ENCODE data around the gene TBL1Y.
"Not testable (repeated sequence)": the region's sequence is repeated elsewhere in the genome, so short reads cannot be mapped to it uniquely, and the experiment has no call there.

TBL1Y gene

GRCh38 chrY:6977783-6978182 is 67.3 kb downstream of the TBL1Y start:
- DNase-seq = no peak

DNA sequence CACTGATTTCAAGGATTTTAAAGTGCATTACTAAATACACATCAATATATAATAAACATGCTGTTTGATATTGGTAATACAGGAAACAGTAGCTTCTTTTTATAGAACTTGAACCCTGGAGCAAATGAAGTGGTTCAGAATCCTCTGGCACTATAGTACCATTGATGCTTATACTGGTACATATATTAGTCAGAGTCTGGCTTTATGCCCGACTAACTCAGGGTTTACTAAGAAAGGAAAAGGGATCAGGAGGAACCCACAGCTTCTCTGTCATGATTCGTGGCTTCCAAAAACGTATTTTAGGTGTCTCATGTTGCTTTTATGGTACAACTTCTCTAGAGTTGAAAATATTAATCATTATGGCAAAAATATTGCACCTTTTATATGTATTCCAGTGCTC is 72.7 kb downstream of the TBL1Y start:
- DNase-seq = no peak

- DNase-seq = no peak
Measured at GRCh38 chrY:6987811-6988210, 77.3 kb downstream of the TBL1Y start.

DNA sequence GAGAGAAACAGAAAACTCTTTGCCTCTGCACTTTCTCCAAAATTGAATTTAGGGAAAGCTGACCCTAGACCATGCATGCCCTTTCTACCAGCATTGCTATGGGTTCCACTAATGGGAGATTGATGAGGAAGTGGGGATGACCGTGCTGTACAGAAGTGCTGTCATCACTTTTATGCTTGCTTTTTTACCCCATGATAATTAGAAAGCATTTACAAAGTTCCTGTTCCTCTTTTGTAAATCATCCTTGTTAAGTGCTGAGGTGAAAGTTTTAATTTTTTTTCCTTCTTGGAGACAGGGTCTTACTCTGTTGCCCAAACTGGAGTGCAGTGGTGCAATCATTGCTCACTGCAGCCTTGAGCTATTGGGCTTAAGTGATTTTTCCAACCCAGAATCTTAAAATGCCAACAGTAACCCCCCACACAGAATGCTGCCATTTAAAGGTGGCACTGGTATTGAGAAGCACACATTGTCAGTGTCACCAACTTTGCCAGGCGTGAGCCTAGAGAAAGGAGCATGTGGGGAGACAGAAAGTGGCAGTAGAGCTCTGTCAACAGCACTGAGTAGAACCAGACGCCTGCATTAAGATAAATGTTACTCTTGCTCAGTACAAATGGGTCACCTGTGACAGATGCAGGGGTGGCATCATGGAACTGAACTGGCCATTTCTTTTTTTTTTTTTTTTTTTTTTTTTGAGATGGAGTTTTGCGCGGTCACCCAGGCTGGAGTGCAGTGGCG is 79.6 kb downstream of the TBL1Y start:
- DNase-seq = no peak

GRCh38 chrY:6992041-6992440 is 81.5 kb downstream of the TBL1Y start:
- no peak for DNase-seq

- DNase-seq = no peak
Measured at GRCh38 chrY:6995987-6996386, 85.5 kb downstream of the TBL1Y start.

GRCh38 chrY:6997503-6998066 is 87.1 kb downstream of the TBL1Y start:
- no peak for DNase-seq

GRCh38 chrY:6999905-7000304 is 89.4 kb downstream of the TBL1Y start:
- DNase-seq = no peak

DNA sequence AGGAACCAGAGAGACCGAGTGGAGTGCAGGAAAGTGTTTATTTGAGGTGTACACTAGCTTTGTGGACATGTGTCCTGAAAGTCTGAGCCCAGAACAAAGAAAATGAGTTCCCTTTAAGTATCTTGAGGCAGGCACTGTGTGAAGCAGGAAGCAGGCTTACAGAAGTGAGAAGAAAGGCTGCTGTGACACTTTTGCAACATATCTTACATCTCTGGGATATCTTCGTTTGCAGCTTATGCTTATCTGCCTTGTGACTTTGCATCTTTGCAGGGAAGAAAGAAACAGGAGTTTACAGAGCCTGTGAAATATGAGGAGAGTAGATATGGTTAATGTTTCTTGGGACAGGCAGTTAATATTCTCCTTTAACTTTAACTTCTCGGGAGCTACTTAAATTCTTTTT is 92.1 kb downstream of the TBL1Y start:
- DNase-seq = no peak

- no peak for DNase-seq
Measured at GRCh38 chrY:7007911-7008310, 97.4 kb downstream of the TBL1Y start.

DNA sequence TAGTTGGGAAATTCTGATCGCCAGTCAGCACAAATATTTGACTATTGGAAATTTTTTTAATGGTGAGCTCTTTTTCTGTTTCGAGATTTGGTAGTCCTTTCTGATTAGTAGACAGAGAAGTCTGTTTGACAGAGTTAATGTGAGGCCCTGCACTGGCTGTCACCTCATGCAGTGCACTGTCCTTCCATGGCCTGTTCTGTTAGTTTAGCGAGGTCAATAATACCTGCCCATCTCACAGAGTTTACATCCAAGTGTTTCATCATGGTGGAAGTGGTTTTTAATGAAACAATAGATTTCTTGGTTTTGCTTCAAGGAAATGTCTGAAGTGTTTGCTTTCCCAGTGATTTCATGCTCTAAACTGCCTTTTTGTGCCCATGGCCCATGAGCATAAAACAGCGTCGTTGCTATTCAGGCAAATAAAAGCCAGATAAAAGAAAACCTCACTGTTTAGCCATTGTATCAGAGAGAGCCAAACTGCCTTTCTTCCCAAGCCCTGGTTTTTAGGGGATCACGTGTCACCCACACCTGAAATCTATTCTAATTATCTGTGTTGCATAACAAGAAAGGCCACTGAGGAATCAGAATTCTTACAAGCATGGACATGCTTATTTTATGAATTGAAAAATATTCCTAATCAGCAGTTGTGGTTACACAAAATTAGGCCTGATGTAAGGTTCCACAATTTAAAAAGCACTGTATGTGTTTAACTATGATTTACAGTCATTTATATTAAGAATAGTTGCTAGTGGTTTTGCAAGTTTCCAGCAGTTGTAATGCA is 98.3 kb downstream of the TBL1Y start:
- DNase-seq = no peak

- DNase-seq = no peak
Measured at GRCh38 chrY:7013051-7013450, 102.6 kb downstream of the TBL1Y start.

- DNase-seq = no peak
Measured at GRCh38 chrY:7016521-7016920, 106.0 kb downstream of the TBL1Y start.

DNA sequence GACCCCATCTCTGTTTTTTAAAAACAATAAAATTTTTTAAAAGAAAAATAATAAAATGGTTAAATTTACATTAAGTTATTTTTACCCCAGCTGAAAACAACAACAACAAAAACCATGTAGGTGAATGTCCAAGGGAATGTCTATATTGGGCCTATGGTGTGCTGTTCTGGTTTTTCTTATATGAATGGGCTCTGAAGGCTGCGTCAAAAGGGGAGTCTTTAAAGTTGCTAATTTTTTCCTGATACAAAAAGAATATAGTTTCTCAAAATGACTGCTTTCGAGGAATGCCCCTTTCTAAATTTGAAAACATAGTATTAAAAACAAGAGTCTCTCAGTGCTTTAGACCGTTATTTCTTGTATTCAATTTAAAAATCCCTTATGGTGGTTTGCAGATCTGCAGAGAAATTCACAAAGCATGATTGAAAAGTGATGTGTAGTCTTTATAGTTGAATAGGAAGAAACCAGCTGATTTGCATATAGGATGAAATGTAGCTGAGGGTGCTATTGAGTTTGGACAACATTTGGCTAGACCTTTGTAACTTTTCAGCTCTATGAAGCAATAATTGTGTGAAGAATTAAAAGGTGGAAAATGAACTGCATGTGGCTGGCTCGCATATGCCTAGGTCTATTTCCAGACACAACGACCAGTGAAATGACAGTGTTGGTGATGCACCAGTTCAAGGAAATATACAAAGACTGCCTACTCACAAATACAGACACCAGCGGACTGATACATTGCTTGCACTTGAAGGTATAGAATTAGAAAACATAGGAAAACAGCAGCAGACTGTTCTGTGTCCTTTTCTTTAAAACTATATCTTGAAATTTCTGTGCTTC is 107.0 kb downstream of the TBL1Y start:
- no peak for DNase-seq

DNA sequence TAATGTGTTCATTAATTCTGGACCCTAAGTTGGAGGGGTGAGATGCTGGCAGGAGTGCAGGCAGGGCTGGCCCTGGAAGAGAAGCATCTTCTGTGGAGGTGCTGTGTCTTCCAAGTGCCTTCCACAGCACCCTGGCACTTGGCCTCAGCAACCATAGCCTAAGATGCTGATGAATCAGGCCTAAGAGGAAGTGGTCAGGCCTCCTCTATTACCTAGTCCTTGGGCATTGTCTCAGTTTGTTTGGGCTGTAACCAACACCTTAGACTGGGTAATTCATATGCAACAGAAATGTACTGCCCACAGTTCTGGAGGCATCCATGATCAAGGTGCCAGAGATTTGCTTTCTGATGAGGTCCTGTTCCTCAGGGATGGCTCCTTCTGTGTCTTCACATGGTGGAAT is 128.5 kb downstream of the TBL1Y start:
- no peak for DNase-seq

DNA sequence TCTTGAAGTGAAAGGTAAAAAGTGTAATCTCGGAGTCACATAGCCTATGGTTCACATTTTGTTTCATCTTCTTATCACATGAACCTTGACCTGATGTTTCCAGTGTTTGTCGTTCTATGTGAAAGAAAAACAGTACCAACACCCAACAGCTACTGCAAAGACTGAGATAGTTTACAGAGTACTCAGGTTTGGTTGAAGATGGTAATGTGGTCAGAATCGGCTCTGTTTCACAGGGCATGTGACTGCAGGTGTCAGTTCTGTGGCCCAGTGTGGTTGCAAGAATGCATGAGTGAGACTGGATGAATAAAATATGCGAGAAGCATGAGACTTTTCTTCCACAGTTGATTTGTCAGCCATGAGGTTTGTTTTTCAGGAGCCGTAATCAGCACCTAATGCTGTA is 130.2 kb downstream of the TBL1Y start:
- DNase-seq = no peak

DNA sequence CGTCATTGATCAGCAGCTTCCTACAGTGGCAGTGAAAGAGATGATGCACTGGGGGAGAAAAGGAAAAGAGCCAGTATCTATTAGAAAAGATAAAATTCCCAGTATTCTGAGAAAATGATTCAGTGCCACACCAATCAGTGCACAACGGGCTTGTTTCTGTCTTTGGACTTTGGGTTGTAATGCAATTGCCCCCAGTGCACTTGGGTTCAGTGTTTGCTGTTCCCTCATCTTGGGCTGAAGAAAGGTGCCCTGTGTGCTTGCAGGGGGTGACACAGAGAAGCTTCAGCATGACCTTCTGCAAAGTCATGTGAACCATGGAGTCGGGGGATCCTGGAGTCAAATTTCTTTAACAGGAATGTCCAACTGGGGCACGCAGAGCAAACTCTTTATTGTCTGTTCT is 131.5 kb downstream of the TBL1Y start:
- DNase-seq = no peak

- not testable (repeated sequence) for DNase-seq
Measured at GRCh38 chrY:7052461-7052860, 142.0 kb downstream of the TBL1Y start.

DNA sequence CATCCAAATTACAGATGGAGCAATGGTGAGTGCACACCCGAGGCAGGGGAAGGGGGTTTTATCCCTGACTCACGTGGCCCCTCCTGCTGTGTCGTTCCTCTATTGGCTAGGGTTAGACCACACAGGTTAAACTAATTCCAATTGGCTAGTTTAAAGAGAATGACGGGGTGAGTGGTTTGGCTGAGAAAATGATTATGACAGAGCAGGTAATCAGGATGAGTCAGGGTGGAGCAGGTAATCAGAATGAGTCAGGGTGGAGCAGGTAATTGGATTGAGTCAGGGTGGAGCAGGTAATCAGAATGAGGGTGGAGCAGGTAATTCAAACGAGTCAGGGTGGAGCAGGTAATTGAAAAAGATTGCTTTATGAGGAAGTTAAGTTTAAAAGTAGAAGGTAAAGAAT is 146.4 kb downstream of the TBL1Y start:
- no peak for DNase-seq

DNA sequence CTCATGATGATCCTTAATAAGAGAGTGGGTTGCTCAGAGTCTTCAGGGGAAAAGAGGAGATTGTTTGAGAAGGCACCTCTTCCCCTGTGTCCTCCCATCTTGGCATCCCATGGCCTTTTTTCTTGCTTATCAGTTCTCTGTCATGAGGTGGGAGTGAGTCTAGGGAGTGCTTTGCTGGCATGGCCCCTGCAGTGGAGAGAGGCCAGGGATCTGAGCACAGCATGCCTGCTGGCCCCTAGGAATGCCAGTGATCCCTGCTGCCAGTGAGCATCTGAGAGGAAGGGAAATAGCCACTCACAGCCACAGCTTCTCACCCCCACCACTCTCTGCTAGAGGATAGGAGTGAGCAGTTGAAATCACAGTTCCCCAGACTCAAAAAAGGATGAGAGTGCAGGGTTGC is 168.2 kb downstream of the TBL1Y start:
- no peak for DNase-seq

DNA sequence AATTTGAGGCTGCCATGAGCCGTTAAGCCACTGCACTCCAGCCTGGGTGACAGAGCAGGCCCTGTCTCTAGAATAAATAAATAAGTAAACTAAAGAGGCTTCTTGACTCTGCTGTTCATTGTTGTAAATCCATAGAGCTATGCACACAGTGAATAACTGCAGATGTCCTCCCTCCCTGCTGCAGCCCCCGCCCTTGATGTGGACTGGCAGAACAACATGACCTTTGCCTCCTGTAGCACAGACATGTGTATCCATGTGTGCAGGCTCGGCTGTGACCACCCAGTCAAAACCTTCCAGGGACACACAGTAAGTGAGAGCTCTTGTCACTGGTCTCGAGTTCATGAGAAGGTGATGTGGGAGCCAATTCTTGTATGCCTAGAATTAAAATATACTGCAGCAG is 170.1 kb downstream of the TBL1Y start:
- DNase-seq = not testable (repeated sequence)

DNA sequence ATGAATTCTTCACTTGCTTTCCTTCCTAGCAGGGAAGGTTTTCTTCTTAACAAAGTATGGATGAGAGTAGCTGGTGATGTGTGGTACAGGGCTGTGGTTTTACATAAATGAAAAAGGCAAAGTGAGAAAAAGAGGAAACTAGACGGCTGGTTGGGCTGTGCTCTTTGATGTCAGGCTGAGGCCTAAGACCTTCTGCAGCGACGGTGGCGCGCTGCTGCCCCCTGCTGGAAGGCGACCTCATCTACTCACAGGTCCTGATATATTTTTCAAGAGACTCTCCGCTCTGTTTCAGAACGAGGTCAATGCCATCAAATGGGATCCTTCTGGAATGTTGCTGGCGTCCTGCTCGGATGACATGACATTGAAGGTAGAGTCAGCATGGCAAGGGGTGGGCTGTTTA is 175.1 kb downstream of the TBL1Y start:
- no peak for DNase-seq

DNA sequence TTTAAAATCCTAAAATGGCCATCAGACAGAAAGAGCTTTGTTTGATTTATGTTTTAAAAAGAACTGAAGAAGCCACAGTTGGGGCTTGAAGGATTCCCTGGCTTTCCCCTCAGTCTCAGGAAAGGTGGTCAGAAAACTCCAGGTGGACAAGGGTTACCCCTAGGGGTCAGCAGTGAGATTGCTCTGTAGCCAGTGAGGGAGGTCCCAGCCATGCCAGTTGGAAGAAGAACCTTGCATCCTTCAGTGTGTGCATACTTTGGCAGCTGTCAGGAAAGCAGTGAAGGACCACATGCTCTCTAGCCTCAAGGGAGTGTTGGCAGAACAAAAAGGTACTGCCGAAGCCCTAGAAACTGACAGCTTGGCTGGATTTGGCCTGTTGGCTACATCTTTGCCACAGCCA is 182.3 kb downstream of the TBL1Y start:
- DNase-seq = no peak
